HuH-7 (cell line): ENCODE data around the gene HSPA1B.
A peak's percentile ranks its signal among the peaks of the same experiment; 100 is the strongest.
"Not testable (repeated sequence)": the region's sequence is repeated elsewhere in the genome, so short reads cannot be mapped to it uniquely, and the experiment has no call there.

ENCODE experiments used
- DNase-seq: peaks from one replicate; pipeline ENCODE4 v3.0.0; 2011; ENCODE audit warnings: low spot score

The HSPA1B gene

GRCh38 chr6:31827286-31828079 is at the start of gene HSPA1B:
TSS of gene HSPA1B (plus strand) at chr6:31827738. CDS start at chr6:31827951, 213 bp downstream.
- DNase-seq: peak; percentile 88

DNA sequence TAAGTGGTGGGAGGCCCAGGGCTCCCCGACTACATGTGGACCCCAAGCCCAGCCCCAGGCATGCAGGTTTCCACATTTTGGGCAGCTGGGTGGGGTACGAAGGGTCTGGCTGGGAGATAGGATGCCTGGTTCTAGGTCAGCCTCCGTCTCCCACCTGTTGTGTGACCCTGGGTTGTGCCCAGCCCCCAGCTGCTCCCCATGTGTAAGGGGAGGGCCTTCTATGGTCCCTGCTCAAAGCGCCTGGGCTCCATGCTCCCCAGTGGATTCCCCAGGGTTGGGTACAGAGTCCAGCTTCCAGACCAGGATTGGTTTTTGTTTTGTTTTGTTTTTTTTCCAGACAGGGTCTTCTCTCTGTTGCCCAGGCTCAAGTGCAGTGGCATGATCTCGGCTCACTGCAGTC is 49.3 kb upstream of the HSPA1B start:
- no peak for DNase-seq

GRCh38 chr6:31778999-31779885 is 48.3 kb upstream of the HSPA1B start:
- no peak for DNase-seq

DNA sequence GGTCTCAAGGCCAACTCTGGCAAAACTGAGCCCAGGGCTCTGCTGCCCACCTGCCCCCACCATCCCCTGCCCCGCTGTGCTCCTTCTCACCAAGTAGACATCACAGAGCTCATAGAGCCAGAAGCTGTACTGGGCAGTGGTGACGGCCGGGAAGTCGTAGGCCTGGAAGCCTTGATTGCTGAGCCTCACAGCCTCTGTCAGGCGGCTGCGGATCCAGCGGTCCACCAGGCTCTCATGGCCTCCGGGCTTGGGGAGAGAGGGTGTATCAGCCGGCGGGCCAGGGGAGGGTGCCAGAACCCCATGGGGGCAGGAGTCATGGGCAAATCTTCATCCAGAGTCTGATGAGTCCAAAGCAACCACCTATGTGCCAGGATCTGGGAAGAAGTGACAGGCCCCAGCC is 47.6 kb upstream of the HSPA1B start:
- no peak for DNase-seq

DNA sequence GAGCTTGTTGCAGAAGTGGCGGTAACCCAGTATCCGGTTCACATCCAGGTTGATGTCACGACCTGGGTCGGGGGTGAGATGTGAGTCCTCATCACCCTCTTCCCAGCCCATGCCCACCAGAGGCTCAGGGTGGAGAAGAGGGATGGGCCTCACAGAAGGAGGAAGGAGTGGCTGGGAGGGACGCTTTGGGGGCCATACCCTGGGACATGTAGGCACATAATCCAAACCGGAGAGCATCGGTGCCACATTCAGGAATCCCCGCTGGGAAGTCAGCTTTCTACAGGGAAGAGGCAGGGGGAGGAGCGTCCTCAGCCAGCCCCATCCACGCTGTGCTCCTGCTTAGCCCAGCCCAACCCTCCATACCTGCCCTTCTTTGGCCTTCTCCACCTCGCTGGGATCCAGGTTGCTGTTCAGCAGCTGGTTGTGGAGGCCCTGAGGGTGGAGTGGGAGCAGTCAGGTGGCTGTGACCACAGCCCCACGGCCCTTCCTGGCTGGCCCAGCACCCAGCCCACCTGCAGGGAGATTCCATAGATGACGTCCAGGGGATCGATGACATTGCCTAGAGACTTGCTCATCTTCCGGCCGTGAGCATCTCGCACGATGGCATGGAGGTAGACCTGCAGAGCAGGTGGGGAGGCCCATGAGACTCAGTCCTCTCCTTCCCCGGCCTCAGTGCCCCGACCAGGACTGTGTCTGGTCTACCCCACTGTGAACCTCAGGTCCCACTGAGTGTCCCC is 46.9 kb upstream of the HSPA1B start:
- DNase-seq: no peak

DNA sequence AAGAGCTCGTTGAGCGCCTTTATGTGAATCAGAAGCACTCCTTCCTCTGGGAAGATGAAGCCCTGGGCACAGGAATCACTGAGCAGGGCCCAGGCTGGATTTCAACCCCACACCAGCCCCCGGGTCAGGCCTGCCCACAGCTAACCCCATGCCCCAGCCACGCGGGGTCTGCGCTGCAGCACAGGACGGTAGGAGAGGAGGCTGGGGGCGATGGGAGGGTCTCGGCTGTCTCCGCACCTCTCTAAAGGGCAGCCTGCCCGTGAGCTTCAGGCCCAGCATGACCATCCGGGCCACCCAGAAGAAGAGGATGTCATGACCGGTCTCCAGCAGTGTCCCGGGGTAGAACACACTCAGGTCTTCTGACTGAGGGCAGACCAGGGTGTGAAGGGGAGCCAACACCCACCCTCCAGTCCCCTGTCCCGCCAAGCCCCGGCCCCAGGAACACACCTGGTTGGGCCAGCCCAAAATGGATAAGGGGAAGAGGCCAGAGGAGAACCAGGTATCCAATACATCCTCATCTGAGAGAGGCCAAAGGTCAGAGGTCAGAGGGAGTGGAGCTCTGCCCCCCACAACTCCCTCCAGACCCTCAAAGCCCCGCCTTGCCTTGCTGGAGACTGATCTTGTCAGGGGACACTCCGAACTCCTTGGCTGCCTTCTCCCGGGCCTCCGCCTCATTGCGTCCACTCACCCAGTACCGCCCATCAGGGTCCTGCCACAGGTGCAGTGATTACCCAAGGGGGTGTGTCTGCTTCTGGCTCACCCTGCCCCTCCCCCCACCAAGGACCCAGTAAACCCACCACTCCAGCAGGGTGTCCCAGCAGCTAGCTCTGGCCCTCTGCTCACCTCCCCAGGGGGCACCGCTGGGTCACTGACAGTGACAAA is 46.1 kb upstream of the HSPA1B start:
- no peak for DNase-seq

DNA sequence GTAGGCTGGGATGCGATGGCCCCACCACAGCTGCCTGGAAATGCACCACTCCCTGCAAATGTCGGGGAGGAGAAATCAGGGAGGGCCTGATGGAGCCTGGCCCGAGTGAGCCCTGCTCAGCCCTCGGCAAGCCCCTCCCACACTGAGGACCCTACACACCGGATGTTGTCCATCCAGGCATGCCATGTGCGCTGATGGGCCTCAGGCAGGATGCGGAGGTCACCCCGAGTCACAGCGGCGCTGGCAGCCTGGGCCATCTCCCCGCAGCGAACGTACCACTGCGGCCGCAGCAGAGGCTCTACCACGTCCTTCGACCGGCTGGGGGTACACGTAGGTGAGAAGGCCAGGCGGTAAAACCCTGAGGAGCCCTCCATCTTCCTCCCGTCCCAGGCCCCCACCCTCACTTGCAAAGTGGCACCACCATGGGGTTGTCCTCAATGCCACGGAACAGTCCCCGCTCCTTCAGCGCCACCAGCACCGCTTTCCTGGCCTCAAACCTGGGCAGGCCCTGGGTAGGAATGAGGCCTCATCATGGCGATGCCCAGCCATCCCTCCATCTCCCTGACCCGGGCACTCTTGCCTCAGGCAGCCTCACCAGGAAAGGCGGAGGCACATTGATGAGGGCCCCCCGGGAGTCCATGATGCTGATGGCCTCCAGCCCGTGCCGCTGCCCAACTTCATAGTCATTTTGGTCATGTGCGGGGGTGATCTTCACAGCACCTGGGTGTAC is 45.2 kb upstream of the HSPA1B start:
- no peak for DNase-seq

GRCh38 chr6:31784098-31784925 is 43.2 kb upstream of the HSPA1B start:
- DNase-seq: no peak

- DNase-seq: no peak
These were observed 42.1 kb upstream of the HSPA1B start for GRCh38 chr6:31785475-31785874.

GRCh38 chr6:31791324-31792089 is 36.0 kb upstream of the HSPA1B start:
- DNase-seq: peak; percentile 85

GRCh38 chr6:31792090-31792374 is 35.5 kb upstream of the HSPA1B start:
- DNase-seq: no peak

- no peak for DNase-seq
These were observed 34.8 kb upstream of the HSPA1B start for GRCh38 chr6:31792761-31793171.

- DNase-seq: not testable (repeated sequence)
These were observed 33.7 kb upstream of the HSPA1B start for GRCh38 chr6:31793927-31794245.

DNA sequence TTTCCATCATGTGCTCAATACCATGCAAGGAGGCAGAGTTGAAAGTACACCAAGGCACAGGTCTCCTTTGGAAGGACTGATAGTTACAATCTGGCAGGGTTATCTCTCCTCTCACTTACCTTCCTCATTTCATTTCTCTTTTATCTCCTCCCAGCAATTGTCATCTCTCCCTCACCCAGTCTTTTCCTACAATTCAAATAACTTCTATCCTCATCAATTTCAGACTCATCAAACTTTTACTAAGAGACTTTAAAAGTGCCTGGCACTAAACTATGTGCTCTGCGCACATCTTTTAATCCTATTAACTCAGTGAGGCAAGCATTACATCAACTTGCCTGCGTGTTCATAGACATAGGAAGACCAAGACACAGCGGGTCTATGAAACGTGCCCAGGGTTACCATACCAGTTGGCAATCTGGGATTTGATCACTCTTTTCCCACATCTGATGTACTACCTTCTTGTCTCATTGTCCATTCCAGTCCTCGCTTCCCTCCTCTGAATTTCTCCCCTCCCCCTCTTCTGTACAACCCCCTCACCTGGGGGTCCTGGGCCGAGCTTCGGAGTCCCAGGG is 33.2 kb upstream of the HSPA1B start:
- DNase-seq: no peak

GRCh38 chr6:31794866-31795615 is 32.5 kb upstream of the HSPA1B start:
- peak; percentile 48 for DNase-seq

DNA sequence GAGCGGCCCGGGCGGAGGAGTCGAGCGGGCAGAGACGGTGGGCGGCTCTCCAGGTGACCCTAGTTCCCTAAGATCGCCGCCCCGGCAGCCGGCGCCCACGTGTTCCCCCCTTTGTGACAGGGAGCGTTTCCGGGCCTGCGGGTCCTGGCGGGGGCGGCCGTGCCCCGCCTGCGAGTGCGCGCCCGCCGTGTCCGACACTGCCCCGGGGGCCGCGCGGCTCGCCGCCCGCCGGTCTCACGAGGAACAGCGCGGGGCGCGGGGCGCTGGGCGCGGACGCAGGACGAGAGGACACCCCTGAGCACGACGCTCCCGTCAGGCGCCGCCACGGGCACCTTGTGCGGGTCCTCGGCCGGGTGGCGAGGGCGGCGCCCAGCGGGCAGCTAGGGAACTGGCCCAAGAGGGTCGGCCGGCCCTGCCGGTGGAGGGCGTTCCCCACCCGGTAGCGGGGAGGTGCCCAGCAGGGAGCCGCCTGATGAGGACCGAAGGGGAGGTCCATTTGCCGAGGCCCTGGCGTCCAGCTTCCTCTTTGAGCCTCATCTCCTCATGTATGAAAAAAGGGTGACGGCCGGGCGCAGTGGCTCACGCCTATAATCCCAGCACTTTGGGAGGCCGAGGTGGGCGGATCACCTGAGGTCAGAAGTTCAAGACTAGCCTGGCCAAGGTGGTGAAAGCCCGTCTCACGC is 31.8 kb upstream of the HSPA1B start, which contains the start of gene VARS1:
Gene VARS1 (minus strand): TSS at position 137 of the 683 bp plus-strand sequence. CDS start 535 bp downstream, outside the sequence.
- peak; percentile 95 for DNase-seq

DNA sequence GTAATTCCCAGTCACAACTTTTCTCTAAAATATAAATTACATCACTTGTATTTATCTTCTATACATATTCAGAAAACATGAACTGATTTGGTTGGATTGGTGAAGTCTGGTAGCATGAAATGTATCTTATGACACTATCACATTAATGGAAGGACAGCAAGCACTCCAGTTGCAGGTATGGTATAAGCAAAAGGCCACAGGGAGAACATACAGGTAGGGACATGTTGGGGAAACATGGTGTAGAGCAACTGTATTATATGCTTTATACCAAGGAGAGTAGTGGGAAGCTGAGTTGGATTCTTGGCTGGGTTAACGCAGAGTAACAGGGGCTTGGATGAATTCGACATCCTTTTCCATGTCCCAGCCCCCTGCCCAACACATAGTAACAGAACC is 30.5 kb upstream of the HSPA1B start:
- DNase-seq: no peak

DNA sequence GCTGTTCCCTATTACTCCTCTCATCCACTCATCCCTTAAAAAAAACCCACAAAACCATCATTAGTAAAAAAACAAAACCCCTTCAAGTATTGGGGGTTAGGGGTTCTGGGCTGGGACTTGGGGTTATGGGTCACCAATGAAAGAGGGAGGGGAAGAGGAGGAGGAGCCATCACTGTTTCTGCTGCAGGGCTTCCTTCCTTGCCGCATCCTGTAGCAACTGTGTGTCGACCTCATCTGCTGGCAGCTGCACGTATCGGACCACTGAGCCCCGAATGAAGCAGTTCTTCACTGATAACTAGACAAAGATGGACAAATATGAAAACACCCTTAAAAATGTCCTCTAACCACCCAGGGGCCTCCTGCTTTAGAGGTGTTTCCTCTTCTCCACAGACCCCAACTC is 29.9 kb upstream of the HSPA1B start:
- DNase-seq: no peak
